GM19467 (cell line): ENCODE measurements around the gene PRRC2A.
A peak's percentile ranks its signal among the peaks of the same experiment; 100 is the strongest.

Experiments
- ATAC-seq: cut with Tn5 transposase; IDR thresholded peaks from one replicate; pipeline ENCODE4 v1.9.1; 2021; ENCODE audit warnings: mild to moderate bottlenecking, moderate library complexity; ENCODE audit not compliant: unreplicated experiment

Gene PRRC2A

GRCh38 chr6:31620586-31621319, at the start of gene PRRC2A:
Gene PRRC2A (plus strand): TSS chr6:31620715. CDS start chr6:31622790, 2,075 bp downstream.
- peak; percentile 26 for ATAC-seq

GRCh38 chr6:31572041-31572911, 48.2 kb upstream of the PRRC2A start, which contains the start of gene LTA:
Gene LTA (plus strand): TSS chr6:31572289. CDS start chr6:31572743, 454 bp downstream.
- ATAC-seq: peak; percentile 30

DNA sequence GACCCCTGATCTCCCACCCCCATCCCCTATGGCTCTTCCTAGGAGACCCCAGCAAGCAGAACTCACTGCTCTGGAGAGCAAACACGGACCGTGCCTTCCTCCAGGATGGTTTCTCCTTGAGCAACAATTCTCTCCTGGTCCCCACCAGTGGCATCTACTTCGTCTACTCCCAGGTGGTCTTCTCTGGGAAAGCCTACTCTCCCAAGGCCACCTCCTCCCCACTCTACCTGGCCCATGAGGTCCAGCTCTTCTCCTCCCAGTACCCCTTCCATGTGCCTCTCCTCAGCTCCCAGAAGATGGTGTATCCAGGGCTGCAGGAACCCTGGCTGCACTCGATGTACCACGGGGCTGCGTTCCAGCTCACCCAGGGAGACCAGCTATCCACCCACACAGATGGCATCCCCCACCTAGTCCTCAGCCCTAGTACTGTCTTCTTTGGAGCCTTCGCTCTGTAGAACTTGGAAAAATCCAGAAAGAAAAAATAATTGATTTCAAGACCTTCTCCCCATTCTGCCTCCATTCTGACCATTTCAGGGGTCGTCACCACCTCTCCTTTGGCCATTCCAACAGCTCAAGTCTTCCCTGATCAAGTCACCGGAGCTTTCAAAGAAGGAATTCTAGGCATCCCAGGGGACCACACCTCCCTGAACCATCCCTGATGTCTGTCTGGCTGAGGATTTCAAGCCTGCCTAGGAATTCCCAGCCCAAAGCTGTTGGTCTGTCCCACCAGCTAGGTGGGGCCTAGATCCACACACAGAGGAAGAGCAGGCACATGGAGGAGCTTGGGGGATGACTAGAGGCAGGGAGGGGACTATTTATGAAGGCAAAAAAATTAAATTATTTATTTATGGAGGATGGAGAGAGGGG, 47.0 kb upstream of the PRRC2A start:
- ATAC-seq: no peak

- ATAC-seq: no peak
Measured at GRCh38 chr6:31574106-31575061, 46.1 kb upstream of the PRRC2A start.

DNA sequence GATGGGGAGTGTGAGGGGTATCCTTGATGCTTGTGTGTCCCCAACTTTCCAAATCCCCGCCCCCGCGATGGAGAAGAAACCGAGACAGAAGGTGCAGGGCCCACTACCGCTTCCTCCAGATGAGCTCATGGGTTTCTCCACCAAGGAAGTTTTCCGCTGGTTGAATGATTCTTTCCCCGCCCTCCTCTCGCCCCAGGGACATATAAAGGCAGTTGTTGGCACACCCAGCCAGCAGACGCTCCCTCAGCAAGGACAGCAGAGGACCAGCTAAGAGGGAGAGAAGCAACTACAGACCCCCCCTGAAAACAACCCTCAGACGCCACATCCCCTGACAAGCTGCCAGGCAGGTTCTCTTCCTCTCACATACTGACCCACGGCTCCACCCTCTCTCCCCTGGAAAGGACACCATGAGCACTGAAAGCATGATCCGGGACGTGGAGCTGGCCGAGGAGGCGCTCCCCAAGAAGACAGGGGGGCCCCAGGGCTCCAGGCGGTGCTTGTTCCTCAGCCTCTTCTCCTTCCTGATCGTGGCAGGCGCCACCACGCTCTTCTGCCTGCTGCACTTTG, 45.1 kb upstream of the PRRC2A start, which contains the start of gene TNF:
TSS of gene TNF (plus strand) at position 231 of the 567 bp plus-strand sequence. CDS start at position 408, 177 bp downstream.
- ATAC-seq: no peak

DNA sequence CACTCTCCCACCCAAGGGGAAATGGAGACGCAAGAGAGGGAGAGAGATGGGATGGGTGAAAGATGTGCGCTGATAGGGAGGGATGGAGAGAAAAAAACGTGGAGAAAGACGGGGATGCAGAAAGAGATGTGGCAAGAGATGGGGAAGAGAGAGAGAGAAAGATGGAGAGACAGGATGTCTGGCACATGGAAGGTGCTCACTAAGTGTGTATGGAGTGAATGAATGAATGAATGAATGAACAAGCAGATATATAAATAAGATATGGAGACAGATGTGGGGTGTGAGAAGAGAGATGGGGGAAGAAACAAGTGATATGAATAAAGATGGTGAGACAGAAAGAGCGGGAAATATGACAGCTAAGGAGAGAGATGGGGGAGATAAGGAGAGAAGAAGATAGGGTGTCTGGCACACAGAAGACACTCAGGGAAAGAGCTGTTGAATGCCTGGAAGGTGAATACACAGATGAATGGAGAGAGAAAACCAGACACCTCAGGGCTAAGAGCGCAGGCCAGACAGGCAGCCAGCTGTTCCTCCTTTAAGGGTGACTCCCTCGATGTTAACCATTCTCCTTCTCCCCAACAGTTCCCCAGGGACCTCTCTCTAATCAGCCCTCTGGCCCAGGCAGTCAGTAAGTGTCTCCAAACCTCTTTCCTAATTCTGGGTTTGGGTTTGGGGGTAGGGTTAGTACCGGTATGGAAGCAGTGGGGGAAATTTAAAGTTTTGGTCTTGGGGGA, 44.4 kb upstream of the PRRC2A start:
- no peak for ATAC-seq

DNA sequence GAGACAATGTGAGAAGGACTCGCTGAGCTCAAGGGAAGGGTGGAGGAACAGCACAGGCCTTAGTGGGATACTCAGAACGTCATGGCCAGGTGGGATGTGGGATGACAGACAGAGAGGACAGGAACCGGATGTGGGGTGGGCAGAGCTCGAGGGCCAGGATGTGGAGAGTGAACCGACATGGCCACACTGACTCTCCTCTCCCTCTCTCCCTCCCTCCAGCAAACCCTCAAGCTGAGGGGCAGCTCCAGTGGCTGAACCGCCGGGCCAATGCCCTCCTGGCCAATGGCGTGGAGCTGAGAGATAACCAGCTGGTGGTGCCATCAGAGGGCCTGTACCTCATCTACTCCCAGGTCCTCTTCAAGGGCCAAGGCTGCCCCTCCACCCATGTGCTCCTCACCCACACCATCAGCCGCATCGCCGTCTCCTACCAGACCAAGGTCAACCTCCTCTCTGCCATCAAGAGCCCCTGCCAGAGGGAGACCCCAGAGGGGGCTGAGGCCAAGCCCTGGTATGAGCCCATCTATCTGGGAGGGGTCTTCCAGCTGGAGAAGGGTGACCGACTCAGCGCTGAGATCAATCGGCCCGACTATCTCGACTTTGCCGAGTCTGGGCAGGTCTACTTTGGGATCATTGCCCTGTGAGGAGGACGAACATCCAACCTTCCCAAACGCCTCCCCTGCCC, 43.5 kb upstream of the PRRC2A start:
- ATAC-seq: no peak

DNA sequence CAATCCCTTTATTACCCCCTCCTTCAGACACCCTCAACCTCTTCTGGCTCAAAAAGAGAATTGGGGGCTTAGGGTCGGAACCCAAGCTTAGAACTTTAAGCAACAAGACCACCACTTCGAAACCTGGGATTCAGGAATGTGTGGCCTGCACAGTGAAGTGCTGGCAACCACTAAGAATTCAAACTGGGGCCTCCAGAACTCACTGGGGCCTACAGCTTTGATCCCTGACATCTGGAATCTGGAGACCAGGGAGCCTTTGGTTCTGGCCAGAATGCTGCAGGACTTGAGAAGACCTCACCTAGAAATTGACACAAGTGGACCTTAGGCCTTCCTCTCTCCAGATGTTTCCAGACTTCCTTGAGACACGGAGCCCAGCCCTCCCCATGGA, 42.9 kb upstream of the PRRC2A start:
- no peak for ATAC-seq

GRCh38 chr6:31578184-31579118, 42.1 kb upstream of the PRRC2A start:
- no peak for ATAC-seq

DNA sequence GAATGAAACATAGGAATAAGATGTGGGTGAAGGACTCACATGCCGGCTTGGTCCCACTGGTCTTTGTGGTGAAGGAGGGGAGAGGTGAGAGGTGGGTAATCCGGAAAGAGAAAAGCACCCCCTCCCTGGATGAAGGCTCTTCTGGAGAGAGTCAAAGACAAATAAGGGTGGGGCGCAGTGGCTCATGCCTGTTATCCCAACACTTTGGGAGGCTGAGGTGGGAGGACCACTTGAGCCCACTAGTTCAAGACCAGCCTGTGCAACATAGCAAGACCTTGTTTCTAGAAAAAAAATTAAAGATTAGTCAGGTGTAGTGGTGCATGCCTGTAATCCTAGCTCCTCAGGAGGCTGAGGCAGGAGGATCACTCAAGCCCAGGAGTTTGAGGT, 41.4 kb upstream of the PRRC2A start:
- ATAC-seq: no peak

DNA sequence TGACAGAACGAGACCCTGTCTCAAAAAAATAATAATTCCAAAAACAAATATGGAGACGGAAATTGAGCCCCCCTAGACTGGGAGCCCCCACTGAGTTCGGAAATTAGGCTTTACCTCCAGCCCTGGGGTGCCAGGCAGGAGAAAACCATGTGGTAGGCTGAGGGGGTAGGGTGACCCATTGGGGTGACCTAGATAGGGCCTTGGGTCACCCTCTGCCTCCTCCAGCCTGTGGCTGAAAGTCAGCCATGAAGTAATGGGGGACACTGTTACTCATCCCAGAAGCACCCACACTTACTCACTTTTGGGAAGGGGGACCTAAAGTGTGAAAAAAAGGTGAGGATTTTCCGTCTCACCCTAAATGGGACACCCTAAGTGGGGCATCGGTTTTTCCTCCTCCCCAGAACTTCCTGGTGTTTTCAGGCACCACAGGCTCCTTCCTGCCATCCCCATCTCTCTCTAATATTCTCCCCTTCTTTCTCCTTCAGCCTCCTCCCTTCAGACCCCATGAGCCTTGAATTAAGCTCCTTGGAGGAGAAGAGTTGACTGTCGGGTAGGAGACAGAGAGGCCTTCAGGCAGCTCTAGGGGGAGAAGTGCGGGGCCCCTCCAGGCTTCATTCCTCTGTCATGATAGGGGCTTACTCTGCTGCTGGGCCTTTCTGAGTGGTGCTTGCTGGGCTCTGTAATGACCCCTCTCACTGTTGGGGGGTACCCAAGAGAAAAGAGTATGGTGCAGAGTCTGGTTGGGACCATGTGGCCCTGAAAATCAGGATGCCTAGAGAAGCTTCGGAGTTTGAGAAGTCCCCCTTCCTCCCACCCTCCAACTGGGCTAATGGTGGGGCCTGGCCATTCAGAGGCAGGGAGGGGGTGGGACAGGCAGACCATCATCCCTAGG, 40.7 kb upstream of the PRRC2A start:
- no peak for ATAC-seq

- no peak for ATAC-seq
Measured at GRCh38 chr6:31580438-31580740, 40.1 kb upstream of the PRRC2A start.

DNA sequence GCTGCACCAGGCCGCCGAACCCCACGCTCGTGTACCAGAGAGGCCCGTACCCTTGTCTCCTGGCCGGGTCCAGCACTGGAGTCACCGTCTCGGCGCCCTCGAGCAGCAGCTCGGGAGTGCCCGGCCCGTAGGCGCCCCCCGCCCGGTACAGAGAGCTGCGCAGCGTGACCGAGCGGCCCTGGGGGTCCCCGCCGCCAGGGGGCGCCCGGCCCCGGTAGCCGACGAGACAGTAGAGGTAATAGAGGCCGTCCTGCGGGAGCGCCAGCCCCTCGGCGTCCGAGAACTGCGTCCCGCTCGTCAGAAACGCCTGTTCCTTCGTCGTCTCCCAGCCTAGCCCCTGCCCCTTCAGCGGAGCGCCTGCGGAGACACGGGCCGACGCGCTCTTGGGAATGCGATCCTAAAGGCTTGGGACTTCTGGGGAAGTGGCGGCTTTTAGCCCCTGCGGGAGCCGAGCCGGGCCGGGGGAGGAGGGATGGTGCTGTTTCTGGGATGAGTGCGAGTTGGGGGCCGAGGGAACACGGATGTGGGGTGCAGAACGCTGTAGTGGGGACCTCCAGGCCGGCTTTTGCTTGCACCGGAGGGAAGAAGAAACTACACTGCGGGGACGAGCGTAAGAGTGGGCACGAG, 39.6 kb upstream of the PRRC2A start:
- ATAC-seq: peak; percentile 51

- no peak for ATAC-seq
Measured at GRCh38 chr6:31581434-31582229, 38.9 kb upstream of the PRRC2A start.

- ATAC-seq: no peak
Measured at GRCh38 chr6:31582230-31582643, 38.3 kb upstream of the PRRC2A start, which contains the start of gene LTB. Gene LTB (minus strand): TSS chr6:31582424. CDS start chr6:31582417, 7 bp downstream.
